Endothelial cell of umbilical vein (primary cell): ENCODE measurements around the gene TPRG1L. TPM values are rescaled to one million over a fixed set of nuclear protein-coding genes. Genes with fewer than 3 reads are reported as not detected.
"Not testable (repeated sequence)": the region's sequence is repeated elsewhere in the genome, so short reads cannot be mapped to it uniquely, and the experiment has no call there.

Experiments
- BruUV-seq: library from RNA; stranded (reverse); fragments of 400-500 nt; replicated peaks from 2 replicates; lab custom pipeline; 2021; lab: Mats Ljungman, UMichigan
- CTCF ChIA-PET: fragments of 300-600, 350-600 bp; sonication (Branson Sonifier 250); formaldehyde crosslinking; loops from one replicate; lab custom pipeline; 2021; ENCODE audit warnings: antibody characterized with exemption, inconsistent platforms; lab: Charles Lee
- POLR2A ChIA-PET: fragments of 300-600, 350-600 bp; sonication (Branson Sonifier 250); formaldehyde crosslinking; loops from one replicate; lab custom pipeline; 2021; ENCODE audit warnings: antibody characterized with exemption, inconsistent platforms; lab: Charles Lee
- DNase-seq: peaks from one replicate; pipeline ENCODE4 v3.0.0-alpha.2; 2011; ENCODE audit warnings: low read depth, low spot score
- FAIRE-seq: peaks from 2 replicates; lab custom pipeline; 2011; peaks lifted over from hg19 to GRCh38; lab: Jason Lieb, UNC
- H2AFZ ChIP-seq: 2 replicates; pipeline ENCODE4 v1.6.0; 2012; ENCODE audit warnings: low read depth, low read length, control low read depth, inconsistent platforms
- H3K27ac ChIP-seq: 2 replicates; pipeline ENCODE4 v1.5.1; 2011; ENCODE audit warnings: low read depth, mild to moderate bottlenecking, control low read depth, low read length, moderate library complexity; ENCODE audit not compliant: insufficient read depth
- H3K27me3 ChIP-seq, 2 experiments: 2 replicates each; pipeline versions ENCODE4 v1.6.0 to v1.6.1; 2011; ENCODE audit warnings: low read length in 2 of 2, mixed read lengths in 1 of 2; ENCODE audit not compliant: control insufficient read depth in 2 of 2, insufficient read depth in 2 of 2
- H3K36me3 ChIP-seq, 2 experiments: 2 replicates in 1 of 2; 3 replicates in 1 of 2; pipeline ENCODE4 v1.5.1; 2011; ENCODE audit warnings: low read length in 2 of 2, mild to moderate bottlenecking in 1 of 2, moderate library complexity in 1 of 2; ENCODE audit not compliant: control insufficient read depth in 2 of 2, insufficient read depth in 2 of 2; ENCODE audit errors: extremely low read depth in 1 of 2
- H3K4me1 ChIP-seq: 3 replicates; pipeline ENCODE4 v1.5.1; 2011; ENCODE audit warnings: mild to moderate bottlenecking, low read length; ENCODE audit not compliant: control insufficient read depth, insufficient read depth; ENCODE audit errors: extremely low read depth
- H3K4me2 ChIP-seq: 2 replicates; pipeline ENCODE4 v1.6.1; 2011; ENCODE audit warnings: low read length, control low read depth, mixed read lengths; ENCODE audit not compliant: insufficient read depth
- H3K4me3 ChIP-seq, 3 experiments: fragments of 200-600 bp in 1 of 3; sonication (generic), shearing (Covaris generic) in 1 of 3; replicated peaks in 1 of 3; 2 replicates each; pipeline ENCODE4 v1.5.1; 2011 to 2016; ENCODE audit warnings: control low read depth in 3 of 3, low read length in 3 of 3, mild to moderate bottlenecking in 2 of 3, inconsistent platforms in 1 of 3, low read depth in 1 of 3, moderate library complexity in 1 of 3; ENCODE audit not compliant: insufficient read depth in 1 of 3
- H3K79me2 ChIP-seq: 2 replicates; pipeline ENCODE4 v1.6.0; 2012; ENCODE audit warnings: low read length, inconsistent platforms; ENCODE audit not compliant: control insufficient read depth, insufficient read depth
- H3K9ac ChIP-seq: replicated peaks from 2 replicates; pipeline ENCODE3; 2011; ENCODE audit warnings: low read length, control low read depth; ENCODE audit not compliant: insufficient read depth; ENCODE audit errors: extremely low read depth
- H3K9me1 ChIP-seq: replicated peaks from 3 replicates; pipeline ENCODE4 v1.6.0; 2011; ENCODE audit warnings: mild to moderate bottlenecking, low read length; ENCODE audit not compliant: control insufficient read depth, insufficient read depth; ENCODE audit errors: extremely low read depth
- H3K9me3 ChIP-seq: replicated peaks from 2 replicates; pipeline ENCODE4 v1.5.1; 2012; ENCODE audit warnings: low read length, inconsistent platforms; ENCODE audit not compliant: control insufficient read depth, insufficient read depth
- H4K20me1 ChIP-seq: replicated peaks from 2 replicates; pipeline ENCODE3; 2011; ENCODE audit warnings: mild to moderate bottlenecking, low read length; ENCODE audit not compliant: control insufficient read depth, insufficient read depth; ENCODE audit errors: extremely low read depth
- EZH2 ChIP-seq: IDR thresholded peaks from 2 replicates; pipeline ENCODE4 v1.6.1; 2012; ENCODE audit warnings: borderline replicate concordance, low read depth, mild to moderate bottlenecking, moderate library complexity, low read length, inconsistent platforms; ENCODE audit not compliant: severe bottlenecking
- FOS ChIP-seq: IDR thresholded peaks from 2 replicates; pipeline ENCODE4 v1.6.1; 2011; ENCODE audit warnings: mild to moderate bottlenecking, low read length, moderate library complexity, borderline replicate concordance; ENCODE audit not compliant: insufficient read depth
- GATA2 ChIP-seq: IDR thresholded peaks from 2 replicates; pipeline ENCODE4 v1.7.0; 2011; ENCODE audit warnings: low read depth, mild to moderate bottlenecking, moderate library complexity, mixed read lengths, low read length; ENCODE audit not compliant: insufficient read length, insufficient read depth
- JUN ChIP-seq: IDR thresholded peaks from 2 replicates; pipeline ENCODE4 v1.6.1; 2011; ENCODE audit warnings: borderline replicate concordance, low read depth; ENCODE audit not compliant: insufficient read length, insufficient read depth
- MYC ChIP-seq: IDR thresholded peaks from one replicate; pipeline ENCODE4 v1.6.1; 2011; ENCODE audit warnings: mild to moderate bottlenecking, low read depth, low read length
- POLR2A ChIP-seq: IDR thresholded peaks from 2 replicates; pipeline ENCODE4 v1.6.1; 2012; ENCODE audit warnings: low read depth, mild to moderate bottlenecking, control low read depth, low read length
- POLR2AphosphoS5 ChIP-seq: IDR thresholded peaks from 2 replicates; pipeline ENCODE4 v1.6.1; 2012; ENCODE audit warnings: low read depth, mild to moderate bottlenecking, control low read depth, low read length, moderate library complexity; ENCODE audit not compliant: insufficient read depth
- dilution Hi-C: fragments of 300-500 bp; cut with MboI; formaldehyde crosslinking; loops from one replicate; pipeline ENCODE4 v1.15.0; 2019; ENCODE audit warnings: low sequenced_read_pairs; ENCODE audit not compliant: extremely low pct_ligation_motif_present
- intact Hi-C: fragments of 100-400 bp; cut with micrococcal nuclease; formaldehyde crosslinking; loops from one replicate; pipeline ENCODE4 v1.10.0; 2022
- polyA plus RNA-seq, 4 experiments: library from polyadenylated mRNA; depleted of rRNA in 3 of 4; stranded (reverse) in 3 of 4; unstranded in 1 of 4; fragments of >200 nt; gene quantifications; 2 replicates each; pipeline versions ENCODE4 v1.2.1 to v1.2.3, GENCODE V29; 2011 to 2012; ENCODE audit warnings: missing spikeins in 1 of 4
- total RNA-seq: library from RNA; stranded (reverse); gene quantifications from 2 replicates; pipeline ENCODE4 v1.2.3, GENCODE V29; 2021
- TF ChIP-seq, protein P1 (sequence below), 2 donors: IDR thresholded peaks; 1 replicate in 1 of 2; 2 replicates in 1 of 2; pipeline ENCODE4 v1.5.1; 2011; ENCODE audit warnings: low read length in 2 of 2, mild to moderate bottlenecking in 2 of 2, moderate library complexity in 2 of 2, control low read depth in 1 of 2, inconsistent platforms in 1 of 2, low read depth in 1 of 2; ENCODE audit not compliant: insufficient read depth in 1 of 2; ENCODE audit errors: extremely low read depth in 1 of 2
- TF ChIP-seq, protein P2 (sequence below): IDR thresholded peaks from 2 replicates; pipeline ENCODE4 v1.6.1; 2011; ENCODE audit not compliant: insufficient read depth, insufficient read length

The TPRG1L gene
- total and polyA plus RNA-seq, 2 donors (not counting 3 experiments of a cell fraction or from before 2014, with no cell fraction given), result 52.3 to 53.8 TPM

DNA sequence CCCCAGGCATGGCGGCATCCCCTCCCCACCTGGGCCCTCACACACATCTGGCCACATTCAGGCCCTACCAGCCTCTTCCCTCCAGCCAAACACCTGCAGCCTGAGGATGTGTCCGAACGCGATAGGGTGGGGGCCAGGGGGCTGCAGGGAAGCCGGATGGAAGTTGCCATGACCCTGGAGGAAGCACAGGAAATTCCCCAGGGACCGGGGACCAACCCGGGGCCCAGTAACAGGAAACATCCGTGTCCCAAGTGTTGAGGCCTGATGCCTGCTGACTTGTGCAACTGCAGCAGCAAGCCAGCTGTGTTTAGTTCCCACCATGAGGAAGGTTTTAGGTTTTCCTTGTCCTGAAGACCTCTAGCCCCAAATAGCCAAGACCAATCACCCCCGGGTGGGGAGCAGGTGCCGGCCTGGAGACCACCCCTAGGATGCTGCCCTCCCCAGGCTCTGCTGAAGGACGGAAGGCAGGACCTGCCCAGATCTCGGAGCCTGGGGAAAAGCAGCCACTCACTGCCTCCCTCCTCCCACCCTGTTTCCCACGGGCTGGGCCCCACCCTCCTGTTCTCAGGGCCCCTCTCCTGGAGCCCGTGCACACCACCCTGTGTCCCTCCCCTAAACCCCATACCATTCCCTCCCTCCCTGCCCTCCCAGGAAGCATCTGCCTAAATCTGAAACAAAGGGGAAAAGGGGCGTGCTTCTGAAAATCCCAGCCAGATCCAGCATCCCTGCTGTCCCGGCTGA is 43.3 kb upstream of the TPRG1L start:
- DNase-seq (peak; percentile 4), FAIRE-seq (no peak)
- no peak overlapping the region for H3K9ac ChIP-seq
- POLR2A ChIA-PET, result no interaction called here
- no peak overlapping the region for H3K4me2 ChIP-seq
- dilution Hi-C loops (no loop called here), intact Hi-C loops (no loop called here)
- no peaks in the 10 kb centered on the region for H3K36me3 ChIP-seq
- no TSS peak for BruUV-seq
- H2AFZ ChIP-seq, result no peak overlapping the region
- TF ChIP-seq POLR2AphosphoS5 (no peak), FOS (no peak), JUN (no peak), MYC (no peak), POLR2A (no peak), GATA2 (no peak), EZH2 (no peak)
- TF ChIP-seq, protein P1, sequence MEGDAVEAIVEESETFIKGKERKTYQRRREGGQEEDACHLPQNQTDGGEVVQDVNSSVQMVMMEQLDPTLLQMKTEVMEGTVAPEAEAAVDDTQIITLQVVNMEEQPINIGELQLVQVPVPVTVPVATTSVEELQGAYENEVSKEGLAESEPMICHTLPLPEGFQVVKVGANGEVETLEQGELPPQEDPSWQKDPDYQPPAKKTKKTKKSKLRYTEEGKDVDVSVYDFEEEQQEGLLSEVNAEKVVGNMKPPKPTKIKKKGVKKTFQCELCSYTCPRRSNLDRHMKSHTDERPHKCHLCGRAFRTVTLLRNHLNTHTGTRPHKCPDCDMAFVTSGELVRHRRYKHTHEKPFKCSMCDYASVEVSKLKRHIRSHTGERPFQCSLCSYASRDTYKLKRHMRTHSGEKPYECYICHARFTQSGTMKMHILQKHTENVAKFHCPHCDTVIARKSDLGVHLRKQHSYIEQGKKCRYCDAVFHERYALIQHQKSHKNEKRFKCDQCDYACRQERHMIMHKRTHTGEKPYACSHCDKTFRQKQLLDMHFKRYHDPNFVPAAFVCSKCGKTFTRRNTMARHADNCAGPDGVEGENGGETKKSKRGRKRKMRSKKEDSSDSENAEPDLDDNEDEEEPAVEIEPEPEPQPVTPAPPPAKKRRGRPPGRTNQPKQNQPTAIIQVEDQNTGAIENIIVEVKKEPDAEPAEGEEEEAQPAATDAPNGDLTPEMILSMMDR (IDR thresholded peaks at IDR 0.05; ENCODE audit: extremely low read depth in 1 of 2, insufficient read depth in 1 of 2, low read depth in 1 of 2, low read length in 2 of 2), result no peak
- TF ChIP-seq, protein P2, sequence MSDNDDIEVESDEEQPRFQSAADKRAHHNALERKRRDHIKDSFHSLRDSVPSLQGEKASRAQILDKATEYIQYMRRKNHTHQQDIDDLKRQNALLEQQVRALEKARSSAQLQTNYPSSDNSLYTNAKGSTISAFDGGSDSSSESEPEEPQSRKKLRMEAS, result no peak
- H3K4me3 ChIP-seq, result no peak overlapping the region
- no peaks in the 10 kb centered on the region for H3K9me1 ChIP-seq
- no peaks in the 10 kb centered on the region for H3K4me1 ChIP-seq
- no peaks in the 10 kb centered on the region for H3K9me3 ChIP-seq
- no peaks in the 10 kb centered on the region for H3K27me3 ChIP-seq
- H3K27ac ChIP-seq, result no peak overlapping the region
- no peaks in the 10 kb centered on the region for H4K20me1 ChIP-seq
- H3K79me2 ChIP-seq, result no peaks in the 10 kb centered on the region
- CTCF ChIA-PET, result interaction anchor here (0.7 to 2.4 kb wide), 2 partner anchors 15 to 17 kb away, joined by 4 to 5 read pairs; no protein-coding TSS in a partner anchor

DNA sequence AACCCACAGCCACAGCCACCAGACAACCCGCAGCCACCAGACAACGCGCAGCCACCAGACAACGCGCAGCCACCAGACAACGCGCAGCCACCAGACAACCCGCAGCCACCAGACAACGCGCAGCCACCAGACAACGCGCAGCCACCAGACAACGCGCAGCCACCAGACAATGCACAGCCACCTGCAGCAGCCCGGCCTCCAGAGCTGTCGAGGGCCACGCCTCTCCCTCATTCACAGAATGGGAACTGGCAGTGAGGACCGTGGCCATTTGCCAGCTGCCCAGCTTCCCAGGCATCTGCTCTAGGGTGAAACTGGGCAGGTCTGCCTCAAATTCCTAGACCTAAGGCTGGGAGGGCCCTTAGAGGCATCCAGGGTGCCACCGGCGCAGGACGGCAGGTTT is 41.1 kb upstream of the TPRG1L start:
- H3K27ac ChIP-seq, BruUV-seq, intact Hi-C loops, H3K9ac ChIP-seq, H3K4me1 ChIP-seq, POLR2A ChIA-PET, H3K4me2 ChIP-seq, DNase-seq, H3K9me1 ChIP-seq, H4K20me1 ChIP-seq, H3K27me3 ChIP-seq, H3K36me3 ChIP-seq, H3K9me3 ChIP-seq, H3K79me2 ChIP-seq, FAIRE-seq, H2AFZ ChIP-seq, dilution Hi-C loops, H3K4me3 ChIP-seq: not testable (repeated sequence)
- CTCF ChIA-PET, result interaction anchor here (0.7 to 1.5 kb wide), 2 partner anchors 17 to 35 kb away, joined by 3 to 7 read pairs; no protein-coding TSS in a partner anchor
